Stimulated activated CD4-positive, alpha-beta T cell treated with anti-CD3 and anti-CD28 coated beads, Interleukin-12 subunit alpha, Interleukin-12 subunit beta, amount 100 ng/mL, for 4 hours (primary cell): Measurements from ENCODE around the gene GALNT17.

Experiments used
- DNase-seq: peaks from one replicate; pipeline ENCODE4 v3.0.0-alpha.2; 2020

GALNT17 gene

GRCh38 chr7:71404726-71405345, 272.9 kb downstream of the GALNT17 start:
- DNase-seq: no peak

DNA sequence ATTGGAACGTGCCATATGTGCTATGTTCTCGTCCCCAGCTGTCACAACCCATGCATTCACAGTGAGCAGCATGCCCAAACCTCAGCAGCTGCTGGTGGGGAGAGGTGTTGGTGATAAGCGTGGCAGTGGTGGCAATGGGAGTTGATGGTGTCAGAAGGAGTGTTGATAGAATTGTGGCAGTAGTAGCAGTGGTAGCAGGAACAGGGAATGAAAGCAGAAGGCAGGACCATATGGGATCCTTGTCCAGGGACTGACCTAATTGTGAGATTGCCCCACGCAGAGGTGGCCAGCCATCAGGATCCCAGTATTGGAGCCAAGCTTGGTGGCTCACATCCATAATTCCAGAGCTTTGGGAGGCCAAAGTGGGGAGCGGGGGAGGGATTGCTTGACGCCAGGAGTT, 276.3 kb downstream of the GALNT17 start:
- DNase-seq: no peak

GRCh38 chr7:71409550-71410157, 277.7 kb downstream of the GALNT17 start:
- no peak for DNase-seq

- no peak for DNase-seq
These were observed 279.5 kb downstream of the GALNT17 start for GRCh38 chr7:71411475-71411874.

GRCh38 chr7:71414490-71414889, 282.5 kb downstream of the GALNT17 start:
- DNase-seq: no peak

- no peak for DNase-seq
These were observed 287.8 kb downstream of the GALNT17 start for GRCh38 chr7:71419546-71420337.

DNA sequence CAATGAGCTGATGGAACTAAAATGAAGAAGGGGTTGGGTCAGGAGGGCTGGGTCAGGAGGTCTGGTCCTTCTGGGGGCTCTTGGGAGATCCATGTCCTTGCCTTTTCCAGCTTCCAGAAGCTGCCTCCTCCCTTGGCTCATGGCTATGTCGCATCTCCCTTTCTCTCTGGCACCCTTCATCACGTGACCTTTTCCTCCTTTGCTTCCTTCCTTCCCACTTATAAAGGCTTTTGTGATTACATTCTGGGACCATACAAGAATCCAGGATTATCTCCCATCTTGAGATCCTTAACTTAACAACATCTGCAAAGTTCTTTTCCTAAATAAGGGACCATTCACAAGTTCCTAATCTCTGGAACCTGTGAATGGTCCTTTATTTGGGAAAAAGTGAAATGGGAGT, 290.2 kb downstream of the GALNT17 start:
- DNase-seq: no peak

- DNase-seq: no peak
These were observed 292.5 kb downstream of the GALNT17 start for GRCh38 chr7:71424166-71425035.

- DNase-seq: no peak
These were observed 297.1 kb downstream of the GALNT17 start for GRCh38 chr7:71429083-71429482.

GRCh38 chr7:71430246-71430645, 298.3 kb downstream of the GALNT17 start:
- DNase-seq: no peak

- no peak for DNase-seq
These were observed 307.4 kb downstream of the GALNT17 start for GRCh38 chr7:71439321-71439720.

DNA sequence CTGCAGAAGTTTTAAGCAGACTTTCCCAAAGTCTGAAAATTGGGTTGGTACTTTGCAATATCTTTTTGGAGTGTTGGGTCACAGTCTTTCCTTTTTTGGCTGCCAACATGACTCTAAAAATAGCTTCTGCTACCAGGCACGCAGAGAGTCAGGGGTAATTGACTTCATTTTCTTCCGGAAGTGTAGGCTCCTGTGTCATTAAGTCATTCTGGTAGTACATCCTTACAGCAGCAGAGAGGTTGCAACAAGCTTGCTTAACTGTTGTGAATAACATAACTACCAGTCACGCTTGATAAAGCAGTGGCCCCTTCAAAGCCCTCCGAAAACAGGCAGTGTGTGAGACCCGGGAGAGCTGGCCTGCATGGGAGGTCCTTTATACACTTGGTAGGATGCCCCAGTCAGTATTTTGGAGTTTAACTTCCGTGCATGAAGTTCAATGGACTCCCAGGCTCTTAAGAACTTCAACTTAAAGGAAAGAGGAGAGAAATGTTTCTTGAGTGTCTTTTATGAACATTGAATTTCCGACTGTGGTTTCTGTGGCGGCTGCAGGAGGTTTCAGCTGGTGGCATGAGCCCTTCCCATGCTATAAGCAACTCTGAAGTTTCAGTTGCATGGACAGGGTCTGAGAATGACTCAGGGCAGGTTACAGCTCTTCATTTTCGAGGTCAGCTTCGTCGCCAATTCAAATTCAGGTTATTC, 310.7 kb downstream of the GALNT17 start:
- DNase-seq: no peak

DNA sequence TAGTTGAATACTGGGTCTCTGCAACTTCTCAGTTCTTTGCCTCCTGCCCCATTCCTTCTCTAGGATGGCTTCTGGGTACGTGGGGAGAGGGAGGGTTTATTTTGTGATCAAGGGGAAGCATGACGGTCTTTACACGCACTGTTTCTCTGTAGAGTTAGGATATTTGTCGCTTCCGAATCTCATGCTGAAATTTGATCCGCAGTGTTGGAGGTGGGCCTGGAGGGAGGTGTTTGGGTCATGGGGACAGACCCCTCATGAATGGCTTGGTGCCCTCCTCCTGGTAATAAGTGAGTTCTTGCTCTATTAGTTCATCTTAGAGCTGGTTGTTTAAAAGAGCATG, 311.2 kb downstream of the GALNT17 start:
- no peak for DNase-seq

DNA sequence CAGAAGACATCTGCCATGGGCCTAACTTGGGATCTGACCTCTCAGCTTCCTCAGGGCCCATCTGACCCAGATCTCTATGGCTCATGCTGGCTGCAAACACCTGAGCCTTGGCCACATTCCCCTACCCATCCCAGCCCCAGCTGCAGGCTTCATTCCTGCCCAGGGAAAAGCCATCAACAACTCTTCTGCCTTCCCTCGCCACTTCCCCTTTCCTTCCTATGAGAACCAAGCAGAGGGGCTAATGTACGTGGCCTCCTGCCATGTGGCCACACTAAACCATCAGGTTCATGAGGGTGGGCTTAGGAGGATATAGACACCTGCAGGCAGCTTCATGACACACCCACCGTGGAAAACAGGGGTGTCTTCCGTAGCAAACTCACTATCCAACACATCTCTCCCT, 312.2 kb downstream of the GALNT17 start:
- no peak for DNase-seq

DNA sequence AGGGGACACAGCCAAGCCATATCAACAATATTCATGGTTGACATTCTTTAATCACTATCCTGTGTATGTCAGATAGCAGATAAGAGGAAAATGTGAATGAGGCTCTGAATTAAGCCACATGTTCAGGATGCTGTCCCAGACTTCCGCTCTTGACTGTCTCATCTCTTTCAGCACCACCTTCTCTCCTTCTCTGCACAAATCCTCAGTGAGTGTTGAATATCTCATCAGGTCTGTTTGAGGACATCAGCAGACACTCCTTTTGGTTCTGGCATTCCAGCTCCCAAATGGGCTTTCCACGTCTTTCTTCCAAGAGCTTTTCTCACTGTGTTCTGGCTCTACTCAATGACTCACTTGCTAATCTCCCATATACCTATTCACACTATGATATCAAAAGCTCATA, 321.7 kb downstream of the GALNT17 start:
- no peak for DNase-seq

DNA sequence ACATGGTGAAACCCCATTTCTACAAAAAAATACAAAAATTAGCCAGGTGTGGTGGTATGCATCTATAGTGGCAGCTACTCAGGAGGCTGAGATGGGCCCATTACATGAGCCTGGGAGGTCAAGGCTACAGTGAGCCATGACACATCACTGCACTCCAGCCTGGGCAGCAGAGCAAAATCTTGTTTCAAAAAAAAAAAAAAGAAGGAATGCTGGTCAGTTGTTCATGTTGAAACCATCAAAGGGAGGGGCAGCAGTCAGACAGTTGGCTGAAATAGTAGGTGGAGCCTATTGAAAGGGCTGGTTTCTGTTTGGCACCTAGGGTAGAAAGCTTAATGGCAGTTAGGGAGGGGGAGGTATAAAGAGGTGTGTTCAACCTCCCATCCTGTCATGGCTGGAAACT, 323.0 kb downstream of the GALNT17 start:
- no peak for DNase-seq

DNA sequence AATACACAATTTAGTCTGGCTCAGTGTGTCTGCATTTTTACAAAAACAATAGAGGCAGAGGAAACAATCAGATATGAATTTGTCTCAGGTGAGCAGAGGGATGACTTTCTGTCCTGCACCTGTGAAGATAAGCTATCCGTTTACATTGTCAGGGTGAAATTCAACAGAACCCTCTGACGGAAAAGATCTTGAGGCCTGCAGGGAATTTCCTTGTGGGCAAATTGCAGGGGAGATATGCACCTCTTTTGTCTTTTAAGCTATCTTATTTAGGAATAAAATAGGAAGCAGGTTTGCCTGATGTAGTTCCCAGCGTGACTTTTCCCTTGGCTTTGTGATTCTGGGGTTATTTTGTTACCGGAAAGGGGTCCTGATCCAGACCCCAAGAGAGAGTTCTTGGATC, 325.1 kb downstream of the GALNT17 start:
- no peak for DNase-seq

GRCh38 chr7:71457846-71458590, 326.1 kb downstream of the GALNT17 start:
- no peak for DNase-seq

DNA sequence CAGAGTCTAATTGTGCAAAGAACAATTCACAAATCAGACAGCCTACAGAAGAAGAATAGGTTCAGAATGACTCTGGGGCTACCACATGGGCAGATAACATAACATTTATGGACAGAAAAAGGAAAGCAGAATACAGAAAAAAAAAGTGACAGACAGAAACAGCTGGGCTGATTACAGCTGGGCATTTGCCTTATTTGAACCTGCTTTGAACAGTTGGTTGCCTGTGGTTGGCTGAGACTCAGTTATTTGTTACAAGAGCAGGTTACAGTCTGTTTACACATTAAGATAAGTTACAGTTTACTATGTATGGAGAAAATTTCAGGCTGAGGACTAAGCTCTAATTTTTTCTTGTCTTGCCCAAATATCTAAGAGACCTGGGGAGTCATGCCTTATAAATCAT, 327.2 kb downstream of the GALNT17 start:
- no peak for DNase-seq

DNA sequence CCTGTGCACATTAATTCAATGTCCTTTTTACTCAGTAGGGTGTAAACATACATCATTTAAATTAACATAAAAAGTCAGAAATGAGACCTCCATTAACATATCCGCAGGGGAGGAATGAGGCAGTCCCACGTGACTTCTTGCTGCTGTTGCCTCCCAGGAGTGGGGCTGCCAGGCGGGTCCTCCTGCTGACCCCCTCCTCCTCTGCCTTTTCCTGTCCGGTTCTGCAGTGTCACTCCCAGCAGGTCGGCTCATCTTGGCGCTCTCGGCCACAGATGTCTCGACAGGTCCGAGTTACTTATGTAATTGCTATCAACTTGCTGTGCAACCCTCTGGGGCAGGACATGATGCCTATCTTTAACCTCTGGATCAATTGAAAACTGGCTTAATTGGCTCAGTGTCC, 329.6 kb downstream of the GALNT17 start:
- DNase-seq: no peak

DNA sequence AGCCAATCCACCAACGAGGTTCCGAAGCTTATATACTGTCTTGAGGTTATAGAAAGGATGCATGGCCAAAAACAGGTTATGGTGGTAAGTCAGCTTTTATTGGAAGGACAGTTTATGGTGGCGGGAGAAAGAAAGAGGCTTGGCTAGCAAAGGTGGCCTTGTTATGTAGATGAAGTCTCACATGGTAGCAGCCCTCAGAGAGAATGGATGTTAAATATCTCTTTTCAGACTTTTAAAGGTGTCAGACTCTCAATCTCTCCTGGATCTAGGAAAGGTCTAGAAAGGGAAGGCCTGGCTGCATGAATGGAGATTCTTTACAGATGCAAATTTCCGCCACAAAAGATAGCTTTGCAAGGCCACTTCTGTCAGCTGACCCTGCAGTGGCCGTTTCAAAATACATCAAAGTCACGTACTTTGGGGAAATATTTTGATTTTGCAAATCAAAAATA, 333.8 kb downstream of the GALNT17 start:
- DNase-seq: no peak
